Activated B cell treated with CpG ODN at 0.5 μM for 24 hours (primary cell): ENCODE data around the gene CLPTM1. TPM values are rescaled to one million over a fixed set of nuclear protein-coding genes. Genes with fewer than 3 reads are reported as not detected.
"Not testable (repeated sequence)": the region's sequence is repeated elsewhere in the genome, so short reads cannot be mapped to it uniquely, and the experiment has no call there.

ENCODE experiments used
- ATAC-seq: fragments of 200-7000 bp; cut with Tn5 transposase; one replicate; pipeline ENCODE4 v1.10.0; 2021; ENCODE audit warnings: low read depth, mild to moderate bottlenecking, moderate library complexity
- CTCF ChIA-PET: fragments of 350-600 bp; sonication (Branson Sonifier 250); formaldehyde crosslinking; loops from one replicate; lab custom pipeline; 2021; ENCODE audit warnings: antibody characterized with exemption; lab: Charles Lee
- POLR2A ChIA-PET: fragments of 350-600 bp; sonication (Branson Sonifier 250); formaldehyde crosslinking; loops from one replicate; lab custom pipeline; 2021; ENCODE audit warnings: antibody characterized with exemption; lab: Charles Lee
- DNase-seq: peaks from one replicate; pipeline ENCODE4 v3.0.0; 2022
- H3K27ac Mint-ChIP-seq: one replicate; pipeline ENCODE4 v1.8.0; 2020; ENCODE audit warnings: mixed read lengths
- H3K27me3 Mint-ChIP-seq: one replicate; pipeline ENCODE4 v1.8.0; 2021; ENCODE audit warnings: mixed read lengths
- H3K36me3 Mint-ChIP-seq: one replicate; pipeline ENCODE4 v1.8.0; 2021; ENCODE audit warnings: low read depth, mixed read lengths
- H3K4me1 Mint-ChIP-seq: one replicate; pipeline ENCODE4 v1.8.0; 2021; ENCODE audit warnings: mixed read lengths
- H3K4me3 Mint-ChIP-seq: one replicate; pipeline ENCODE4 v1.8.0; 2020; ENCODE audit warnings: mild to moderate bottlenecking, mixed read lengths
- H3K9me3 Mint-ChIP-seq: one replicate; pipeline ENCODE4 v1.8.0; 2020; ENCODE audit warnings: mixed read lengths
- CTCF ChIP-seq: fragments of 200-600 bp; IDR thresholded peaks from one replicate; pipeline ENCODE4 v1.8.0; 2022; ENCODE audit warnings: antibody characterized with exemption, mild to moderate bottlenecking
- intact Hi-C: fragments of 100-400 bp; cut with micrococcal nuclease; formaldehyde crosslinking; loops from one replicate; pipeline ENCODE4 v1.15.1; 2024
- total RNA-seq: library from RNA; stranded (reverse); gene quantifications from 2 replicates; pipeline ENCODE4 v1.2.3, GENCODE V29; 2022

Gene CLPTM1
- total RNA-seq, 1 donor from 2014 or later, result 92.1 TPM

DNA sequence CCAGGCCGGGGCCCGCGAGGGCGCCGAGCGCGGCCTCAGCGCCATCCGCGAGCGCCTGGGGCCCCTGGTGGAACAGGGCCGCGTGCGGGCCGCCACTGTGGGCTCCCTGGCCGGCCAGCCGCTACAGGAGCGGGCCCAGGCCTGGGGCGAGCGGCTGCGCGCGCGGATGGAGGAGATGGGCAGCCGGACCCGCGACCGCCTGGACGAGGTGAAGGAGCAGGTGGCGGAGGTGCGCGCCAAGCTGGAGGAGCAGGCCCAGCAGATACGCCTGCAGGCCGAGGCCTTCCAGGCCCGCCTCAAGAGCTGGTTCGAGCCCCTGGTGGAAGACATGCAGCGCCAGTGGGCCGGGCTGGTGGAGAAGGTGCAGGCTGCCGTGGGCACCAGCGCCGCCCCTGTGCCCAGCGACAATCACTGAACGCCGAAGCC is 46.3 kb upstream of the CLPTM1 start:
- Mint-ChIP-seq H3K27ac (no peak overlapping the region), H3K9me3 (no peaks in the 10 kb centered on the region), H3K4me3 (no peak overlapping the region), H3K36me3 (no peaks in the 10 kb centered on the region), H3K4me1 (peaks cover 15% of the 10 kb centered on the region), H3K27me3 (peaks cover 35% of the 10 kb centered on the region)
- DNase-seq (no peak), ATAC-seq (no peak)
- POLR2A ChIA-PET, result no interaction called here
- no peak for TF ChIP-seq CTCF
- CTCF ChIA-PET, result no interaction called here
- intact Hi-C loops, result no loop called here

DNA sequence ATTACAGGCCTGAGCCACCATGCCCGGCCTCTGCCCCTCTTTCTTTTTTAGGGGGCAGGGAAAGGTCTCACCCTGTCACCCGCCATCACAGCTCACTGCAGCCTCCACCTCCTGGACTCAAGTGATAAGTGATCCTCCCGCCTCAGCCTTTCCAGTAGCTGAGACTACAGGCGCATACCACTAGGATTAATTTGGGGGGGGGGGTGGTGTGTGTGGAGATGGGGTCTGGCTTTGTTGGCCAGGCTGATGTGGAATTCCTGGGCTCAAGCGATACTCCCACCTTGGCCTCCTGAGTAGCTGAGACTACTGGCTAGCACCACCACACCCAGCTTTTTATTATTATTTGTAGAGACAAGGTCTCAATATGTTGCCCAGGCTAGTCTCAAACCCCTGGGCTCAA is 45.4 kb upstream of the CLPTM1 start:
- ATAC-seq (no peak), DNase-seq (no peak)
- Mint-ChIP-seq H3K9me3 (no peaks in the 10 kb centered on the region), H3K4me1 (peaks cover 23% of the 10 kb centered on the region), H3K27me3 (peaks cover 38% of the 10 kb centered on the region), H3K27ac (no peak overlapping the region), H3K4me3 (no peak overlapping the region), H3K36me3 (peaks cover under 1% of the 10 kb centered on the region)
- POLR2A ChIA-PET, result interaction anchor here (0.7 kb wide), 1 partner anchor 1426 kb away, joined by 3 read pairs; no protein-coding TSS in a partner anchor
- CTCF ChIA-PET, result no interaction called here
- TF ChIP-seq CTCF, result no peak
- intact Hi-C loops, result no loop called here

DNA sequence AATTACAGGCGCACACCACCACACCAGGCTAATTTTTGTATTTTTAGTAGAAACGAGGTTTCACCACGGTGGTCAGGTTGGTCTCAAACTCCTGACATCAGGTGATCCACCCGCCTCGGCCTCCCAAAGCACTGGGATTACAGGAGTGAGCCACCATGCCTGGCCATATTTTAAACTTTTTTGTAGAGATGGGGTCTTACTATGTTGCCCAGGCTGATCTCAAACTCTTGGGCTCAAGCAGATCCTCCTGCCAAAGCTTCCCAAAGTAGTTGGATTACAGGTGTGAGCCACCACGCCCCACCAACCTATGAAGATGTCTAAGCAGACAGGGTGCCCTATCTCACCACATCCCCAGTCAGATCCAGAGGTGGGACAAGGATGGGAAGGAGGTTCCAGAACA is 43.3 kb upstream of the CLPTM1 start:
- H3K27ac Mint-ChIP-seq, H3K4me3 Mint-ChIP-seq: not testable (repeated sequence)
- CTCF ChIA-PET, result interaction anchor here (1.3 kb wide), 1 partner anchor 40 kb away, joined by 4 read pairs; no protein-coding TSS in a partner anchor

GRCh38 chr19:44912854-44913253 is 42.3 kb upstream of the CLPTM1 start:
- Mint-ChIP-seq H3K27me3 (peaks cover 28% of the 10 kb centered on the region), H3K4me1 (peaks cover 11% of the 10 kb centered on the region), H3K36me3 (peaks cover 1% of the 10 kb centered on the region), H3K4me3 (no peak overlapping the region), H3K27ac (no peak overlapping the region), H3K9me3 (no peaks in the 10 kb centered on the region)
- POLR2A ChIA-PET, result no interaction called here
- intact Hi-C loops, result no loop called here
- ATAC-seq (no peak), DNase-seq (no peak)
- CTCF ChIA-PET, result no interaction called here
- no peak for TF ChIP-seq CTCF

More for the DNA sequence above, 43.3 kb upstream of the CLPTM1 start:
- intact Hi-C loops, ATAC-seq, H3K9me3 Mint-ChIP-seq, H3K36me3 Mint-ChIP-seq, DNase-seq: not testable (repeated sequence)
- Mint-ChIP-seq H3K4me1 (peaks cover 11% of the 10 kb centered on the region), H3K27me3 (peaks cover 28% of the 10 kb centered on the region)
- POLR2A ChIA-PET, result interaction anchor here (0.6 kb wide), 2 partner anchors 49 to 82 kb away, joined by 3 to 4 read pairs; no protein-coding TSS in a partner anchor

GRCh38 chr19:44913512-44914432 is 41.4 kb upstream of the CLPTM1 start:
- intact Hi-C loops, result loop anchor here (2.0 kb wide), 1 partner anchor 41 kb away; the partner anchor contains the start of gene CLPTM1
- Mint-ChIP-seq H3K4me3 (peak overlapping the region; percentile 92), H3K4me1 (peaks cover 11% of the 10 kb centered on the region), H3K27me3 (peaks cover 25% of the 10 kb centered on the region)
- CTCF ChIA-PET, H3K36me3 Mint-ChIP-seq, H3K27ac Mint-ChIP-seq, ATAC-seq, POLR2A ChIA-PET, H3K9me3 Mint-ChIP-seq, DNase-seq: not testable (repeated sequence)

GRCh38 chr19:44914433-44915206 is 40.6 kb upstream of the CLPTM1 start, which contains the start of gene APOC1:
APOC1 (plus strand) TSS chr19:44914608; CDS start chr19:44914892, 284 bp downstream.
- H3K9me3 Mint-ChIP-seq, H3K36me3 Mint-ChIP-seq: not testable (repeated sequence)
- POLR2A ChIA-PET, result interaction anchor here (0.6 to 1.2 kb wide), 5 partner anchors 24 to 610 kb away, joined by 3 to 12 read pairs (median 5); partner anchors contain the start of gene ZNF235
- CTCF ChIA-PET, result interaction anchor here (1.2 kb wide), 1 partner anchor 37 kb away, joined by 3 read pairs; no protein-coding TSS in a partner anchor
- peak within 1 kb of the TSS; percentile 92 for H3K4me3 Mint-ChIP-seq
- H3K4me1 Mint-ChIP-seq, result peaks cover 11% of the 10 kb centered on the region
- peaks cover 25% of the 10 kb centered on the region for H3K27me3 Mint-ChIP-seq
- peak; percentile 98 for ATAC-seq
- peak; percentile 74 for DNase-seq
- H3K27ac Mint-ChIP-seq, result peak within 1 kb of the TSS; percentile 73
- intact Hi-C loops, result loop anchor here (2.0 kb wide), 1 partner anchor 40 kb away; the partner anchor contains the start of gene CLPTM1
